Measurements from ENCODE around the gene ATPAF2.

ATPAF2 gene

DNA sequence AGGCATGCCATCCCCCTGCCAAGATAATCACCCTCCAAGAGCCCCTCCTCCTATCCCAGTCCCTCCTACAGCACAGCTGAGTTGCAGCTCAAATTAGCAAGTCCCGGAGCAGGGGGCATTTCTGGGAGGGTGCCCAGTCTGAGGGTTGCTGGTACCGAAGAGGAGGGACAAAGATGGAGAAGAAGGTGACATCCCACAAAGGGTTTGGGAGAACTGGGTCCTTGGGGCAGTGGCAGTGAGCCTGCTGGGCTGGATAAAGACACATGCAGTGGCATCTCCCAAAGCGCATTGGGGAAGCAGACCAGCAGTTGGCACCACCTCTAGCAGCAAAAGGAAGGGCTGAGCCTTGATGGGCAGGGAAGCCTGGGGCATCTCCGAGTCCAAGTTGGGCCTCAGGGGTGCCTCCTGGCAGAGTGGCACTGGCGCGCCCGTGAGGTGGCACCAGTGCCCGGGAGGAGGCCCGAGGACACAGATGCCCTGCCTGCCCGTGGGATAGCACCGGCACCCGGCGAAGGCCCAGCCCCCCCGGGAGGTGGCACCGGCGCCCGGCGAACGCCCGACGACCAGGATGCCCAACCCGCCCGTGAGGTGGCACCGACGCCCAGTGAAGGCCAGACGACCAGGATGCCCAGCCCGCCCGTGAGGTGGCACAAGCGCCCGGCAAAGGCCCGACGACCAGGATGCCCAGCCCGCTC, 67.4 kb downstream of the ATPAF2 start:
- DNase-seq: no peak
- in situ Hi-C loops (cut with MboI; ENCODE audit: low pct_unique_long_range_greater_than_20kb, low sequenced_read_pairs): no loop called here

DNA sequence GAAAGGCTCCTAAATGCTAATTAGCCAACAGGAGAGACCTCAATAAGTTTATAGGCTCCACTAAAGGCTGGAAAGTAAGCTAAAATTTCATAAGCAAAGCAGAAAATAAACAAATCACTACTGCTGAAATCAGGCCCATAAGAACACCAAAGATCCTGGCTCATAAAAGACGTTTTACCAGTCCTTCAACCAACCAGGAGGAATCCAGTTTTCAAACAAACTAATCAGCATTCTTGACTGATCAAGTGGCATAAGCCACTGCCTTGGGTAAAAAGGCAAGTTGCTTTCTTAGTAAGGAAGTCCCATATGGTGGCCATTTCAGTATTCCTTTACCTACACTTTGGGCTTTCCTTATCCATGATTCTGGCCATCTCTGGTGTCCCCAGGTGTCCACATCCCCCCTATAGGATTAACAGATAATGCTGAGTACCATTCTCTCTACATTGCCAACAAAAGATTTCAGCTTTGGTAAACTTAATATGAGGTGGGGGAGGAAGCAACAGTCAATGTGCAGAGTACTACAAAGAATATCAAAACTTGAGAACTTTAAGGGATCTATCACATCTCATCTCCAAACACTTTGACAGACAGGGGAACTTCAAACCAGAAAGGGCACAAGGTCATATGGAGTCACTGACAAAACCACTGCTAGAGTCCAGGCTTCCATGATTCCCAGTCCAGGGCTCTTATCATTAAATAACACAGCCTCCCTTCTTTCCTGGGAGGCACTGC, 68.1 kb downstream of the ATPAF2 start:
- in situ Hi-C loops (cut with MboI; ENCODE audit: low pct_unique_long_range_greater_than_20kb, low sequenced_read_pairs): no loop called here
- no peak for DNase-seq
